ENCODE results near the gene GPC5.

Gene GPC5

GRCh38 chr13:92136449-92137155 lies 738.2 kb downstream of the GPC5 start:
- DNase-seq (ENCODE audit: extremely low spot score): no peak
- TF ChIP-seq CTCF (IDR thresholded peaks at IDR 0.05; ENCODE audit: control extremely low read depth, extremely low read depth, low read depth, missing control alignments): no peak
- POLR2A ChIA-PET: no interaction called here
- CTCF ChIA-PET: no interaction called here

DNA sequence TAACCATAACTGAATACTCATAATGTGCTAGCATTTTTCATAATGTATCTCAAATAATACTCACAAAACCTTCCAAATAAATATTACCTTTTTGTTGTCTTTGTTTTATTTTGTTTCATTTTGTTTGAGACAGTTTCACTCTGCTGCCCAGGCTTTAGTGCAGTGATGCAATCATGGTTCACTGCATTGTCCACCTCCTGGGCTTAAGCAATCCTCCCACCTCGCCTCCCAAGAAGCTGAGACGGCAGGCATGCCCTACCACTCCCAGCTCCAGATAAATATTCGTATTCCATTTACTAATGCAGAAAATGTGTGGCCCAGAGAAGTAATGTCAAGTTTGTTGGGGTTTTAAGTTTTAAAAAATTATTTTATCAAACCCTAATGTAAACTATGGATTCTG lies 739.1 kb downstream of the GPC5 start:
- DNase-seq (ENCODE audit: extremely low spot score): no peak
- ChIA-PET POLR2A (no interaction called here), CTCF (no interaction called here)
- no peak for TF ChIP-seq CTCF (IDR thresholded peaks at IDR 0.05; ENCODE audit: control extremely low read depth, extremely low read depth, low read depth, missing control alignments)

DNA sequence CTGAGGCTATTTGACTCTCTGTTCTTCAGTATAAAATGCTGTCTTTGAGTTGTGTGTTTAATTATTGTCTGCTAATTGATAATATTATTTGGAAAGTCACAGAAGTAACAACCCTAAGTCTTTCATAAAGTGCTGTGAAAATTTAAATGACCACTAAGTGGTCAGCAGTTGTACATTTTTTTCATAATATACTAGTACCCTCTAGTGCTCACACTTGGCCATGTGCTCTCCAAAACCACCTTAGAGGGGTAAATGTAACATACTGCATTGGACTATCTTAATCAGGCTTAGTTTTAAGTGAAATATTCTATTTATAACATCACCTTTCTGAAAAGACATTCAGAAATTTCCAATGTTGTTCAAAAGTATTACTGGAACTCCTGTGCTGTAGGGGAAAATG lies 745.3 kb downstream of the GPC5 start:
- no peak for TF ChIP-seq CTCF (IDR thresholded peaks at IDR 0.05; ENCODE audit: control extremely low read depth, extremely low read depth, low read depth, missing control alignments)
- ChIA-PET CTCF (no interaction called here), POLR2A (no interaction called here)
- DNase-seq (ENCODE audit: extremely low spot score): no peak

- CTCF ChIA-PET: no interaction called here
- no peak for TF ChIP-seq CTCF (IDR thresholded peaks at IDR 0.05; ENCODE audit: control extremely low read depth, extremely low read depth, low read depth, missing control alignments)
- POLR2A ChIA-PET: no interaction called here
- no peak for DNase-seq (ENCODE audit: extremely low spot score)
These were observed 752.2 kb downstream of the GPC5 start for GRCh38 chr13:92150606-92151005.

DNA sequence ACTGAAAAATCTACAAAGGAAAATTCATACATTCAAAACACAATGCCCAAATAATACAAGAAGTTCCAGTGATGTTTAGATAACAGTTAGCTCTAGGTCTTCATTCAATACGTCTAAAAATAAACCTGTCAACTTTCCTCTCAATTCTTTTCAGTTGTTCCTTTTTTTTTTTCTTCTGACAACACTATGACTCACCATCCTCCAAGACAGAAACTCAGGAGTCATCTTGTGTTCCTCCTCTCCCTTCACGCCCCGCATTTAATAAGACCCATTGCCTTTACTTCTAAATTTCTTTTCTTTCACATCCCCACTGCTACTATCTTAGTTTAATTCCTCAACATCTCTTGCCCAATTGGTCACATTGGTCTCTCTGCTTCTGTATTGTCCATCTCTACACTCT lies 759.9 kb downstream of the GPC5 start:
- ChIA-PET CTCF (interaction anchor here (0.9 to 1.8 kb wide), 2 partner anchors 11 to 25 kb away, joined by 3 to 5 read pairs; no protein-coding TSS in a partner anchor), POLR2A (no interaction called here)
- no peak for TF ChIP-seq CTCF (IDR thresholded peaks at IDR 0.05; ENCODE audit: control extremely low read depth, extremely low read depth, low read depth, missing control alignments)
- DNase-seq (ENCODE audit: extremely low spot score): no peak

GRCh38 chr13:92164822-92165221 lies 766.4 kb downstream of the GPC5 start:
- no peak for TF ChIP-seq CTCF (IDR thresholded peaks at IDR 0.05; ENCODE audit: control extremely low read depth, extremely low read depth, low read depth, missing control alignments)
- POLR2A ChIA-PET: no interaction called here
- CTCF ChIA-PET: no interaction called here
- DNase-seq (ENCODE audit: extremely low spot score): no peak

Measured in GM10248 (cell line).